Measurements from ENCODE around the gene NR1H4. TPM values are rescaled to one million over a fixed set of nuclear protein-coding genes. Genes with fewer than 3 reads are reported as not detected.

NR1H4 gene
- total and polyA plus RNA-seq, 2 experiments from 2014 or later, result not detected

DNA sequence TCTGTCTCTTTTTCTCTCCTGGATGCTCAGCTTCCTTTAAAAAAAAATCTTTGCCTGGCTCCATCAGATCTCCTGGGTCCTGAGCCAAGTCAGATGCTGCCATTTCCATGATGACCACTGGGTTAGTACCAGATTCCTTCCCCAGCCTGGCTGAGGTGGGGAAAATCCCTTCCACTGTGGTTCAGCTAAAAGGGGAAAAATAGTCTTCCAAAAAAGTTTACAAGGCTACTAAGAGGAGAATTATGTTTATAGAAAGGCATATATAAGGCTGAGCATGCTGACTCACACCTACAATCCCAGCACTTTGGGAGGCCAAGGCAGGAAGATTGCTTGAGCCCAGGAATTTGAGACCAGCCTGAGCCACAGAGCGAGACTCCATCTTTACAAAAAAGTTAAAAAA, 71.4 kb downstream of the NR1H4 start:
- Mint-ChIP-seq H3K4me3 (no peak overlapping the region), H3K4me1 (no peaks in the 10 kb centered on the region), H3K36me3 (ENCODE audit: low read depth) (no peaks in the 10 kb centered on the region), H3K27ac (no peak overlapping the region), H3K27me3 (ENCODE audit: insufficient read depth, low read depth, poor library complexity) (no peaks in the 10 kb centered on the region), H3K9me3 (no peaks in the 10 kb centered on the region)
- no peak for TF ChIP-seq POLR2AphosphoS5 (IDR thresholded peaks at IDR 0.05; ENCODE audit: low read depth)
- no peak for TF ChIP-seq ZNF462 (CRISPR knock-in tag; IDR thresholded peaks at IDR 0.05)
- TF ChIP-seq JUNB (IDR thresholded peaks at IDR 0.05; ENCODE audit: unreplicated experiment), result no peak
- no peak for TF ChIP-seq ZNF114 (CRISPR knock-in tag; IDR thresholded peaks at IDR 0.05)
- H3K4me1 ChIP-seq (ENCODE audit: insufficient read depth), result no peaks in the 10 kb centered on the region
- H4K20me1 ChIP-seq (replicated peaks; ENCODE audit: insufficient read depth), result no peaks in the 10 kb centered on the region
- H3K4me3 ChIP-seq, result no peak overlapping the region
- no peaks in the 10 kb centered on the region for H3K79me2 ChIP-seq (replicated peaks; ENCODE audit: insufficient read depth)
- no peak overlapping the region for H3K4me2 ChIP-seq
- no peak overlapping the region for H2AFZ ChIP-seq
- H3F3A ChIP-seq (replicated peaks; ENCODE audit: low read depth), result no peaks in the 10 kb centered on the region
- H3K27me3 ChIP-seq (ENCODE audit: insufficient read depth), result no peaks in the 10 kb centered on the region
- DNase-seq (ENCODE audit: low spot score) (no peak), ATAC-seq (no peak)
- peaks cover 3% of the 10 kb centered on the region for H3K9me2 ChIP-seq (ENCODE audit: insufficient read depth)
- no peaks in the 10 kb centered on the region for H3K36me3 ChIP-seq (ENCODE audit: insufficient read depth)
- H3K27ac ChIP-seq (ENCODE audit: low read depth), result no peak overlapping the region

- Histone ChIP-seq H3K4me2 (no peak overlapping the region), H3K36me3 (ENCODE audit: insufficient read depth) (no peaks in the 10 kb centered on the region), H4K20me1 (replicated peaks; ENCODE audit: insufficient read depth) (no peaks in the 10 kb centered on the region), H2AFZ (no peak overlapping the region), H3K79me2 (replicated peaks; ENCODE audit: insufficient read depth) (no peaks in the 10 kb centered on the region), H3K27ac (ENCODE audit: low read depth) (no peak overlapping the region), H3K4me1 (ENCODE audit: insufficient read depth) (no peaks in the 10 kb centered on the region), H3K27me3 (ENCODE audit: insufficient read depth) (no peaks in the 10 kb centered on the region), H3F3A (replicated peaks; ENCODE audit: low read depth) (no peaks in the 10 kb centered on the region), H3K9me2 (ENCODE audit: insufficient read depth) (no peaks in the 10 kb centered on the region), H3K4me3 (no peak overlapping the region)
- H3K27me3 Mint-ChIP-seq (ENCODE audit: insufficient read depth, low read depth, poor library complexity), result no peaks in the 10 kb centered on the region
- DNase-seq (ENCODE audit: low spot score) (peak; percentile 10), ATAC-seq (peak; percentile 53; the same call in 2 of the 3 replicates)
- H3K36me3 Mint-ChIP-seq (ENCODE audit: low read depth), result no peaks in the 10 kb centered on the region
- peaks cover 5% of the 10 kb centered on the region; the same call in 2 of the 3 replicates for H3K4me1 Mint-ChIP-seq
- no peak overlapping the region for H3K4me3 Mint-ChIP-seq
- H3K27ac Mint-ChIP-seq, result peak overlapping the region; percentile 71
- no peaks in the 10 kb centered on the region for H3K9me3 Mint-ChIP-seq
- no peak for TF ChIP-seq CREB1 (CRISPR knock-in tag; IDR thresholded peaks at IDR 0.05; ENCODE audit: low read depth)
- TF ChIP-seq EZH2phosphoT487 (IDR thresholded peaks at IDR 0.05; ENCODE audit: unreplicated experiment), result no peak
- no peak for TF ChIP-seq ETS1 (IDR thresholded peaks at IDR 0.05)
- no peak for TF ChIP-seq JUNB (IDR thresholded peaks at IDR 0.05; ENCODE audit: unreplicated experiment)
- no peak for TF ChIP-seq POLR2AphosphoS5 (IDR thresholded peaks at IDR 0.05; ENCODE audit: low read depth)
- no peak for TF ChIP-seq REST (IDR thresholded peaks at IDR 0.05; ENCODE audit: unreplicated experiment)
- TF ChIP-seq ZNF114 (CRISPR knock-in tag; IDR thresholded peaks at IDR 0.05), result no peak
Measured at GRCh38 chr12:100553936-100554335, 80.3 kb downstream of the NR1H4 start.
